K562 (cell line): ENCODE data around the gene RAB21. TPM values are rescaled to one million over a fixed set of nuclear protein-coding genes. Genes with fewer than 3 reads are reported as not detected.

ENCODE experiments used
- CBX1 ChIP-seq: sonication (generic); IDR thresholded peaks from 2 replicates; pipeline ENCODE4 v1.6.1; 2016; ENCODE audit warnings: antibody characterized with exemption, low read depth, mild to moderate bottlenecking
- CREBBP ChIP-seq: IDR thresholded peaks from one replicate; pipeline ENCODE4 v1.6.1; 2012; ENCODE audit warnings: low read depth, mild to moderate bottlenecking, control low read depth, inconsistent platforms, low read length
- GATAD2B ChIP-seq: fragments of 450-650 bp; IDR thresholded peaks from 2 replicates; pipeline ENCODE4 v1.6.1; 2017; ENCODE audit warnings: mild to moderate bottlenecking, borderline replicate concordance
- HNRNPL ChIP-seq: fragments of 200-400 bp; formaldehyde crosslinking; IDR thresholded peaks from 2 replicates; pipeline ENCODE4 v1.6.1; 2017; ENCODE audit warnings: low read depth, mild to moderate bottlenecking, low read length
- PRMT5 ChIP-seq: sonication (generic); formaldehyde crosslinking; IDR thresholded peaks from 2 replicates; pipeline ENCODE4 v1.5.0; 2020; ENCODE audit warnings: missing genetic modification reagents
- RBM25 ChIP-seq: fragments of 200-400 bp; formaldehyde crosslinking; IDR thresholded peaks from 2 replicates; pipeline ENCODE4 v1.6.1; 2018; ENCODE audit warnings: low read length, low read depth, moderate library complexity; ENCODE audit not compliant: severe bottlenecking
- RERE ChIP-seq: sonication (generic); formaldehyde crosslinking; IDR thresholded peaks from 2 replicates; pipeline ENCODE4 v1.8.0; 2023; ENCODE audit warnings: missing genetic modification reagents, mild to moderate bottlenecking, borderline replicate concordance
- RFX1 ChIP-seq: fragments of 450-650 bp; IDR thresholded peaks from 2 replicates; pipeline ENCODE4 v1.6.1; 2016; ENCODE audit warnings: mild to moderate bottlenecking, moderate library complexity
- SIX5 ChIP-seq, 2 experiments: IDR thresholded peaks; 2 replicates each; pipeline ENCODE4 v1.6.1; 2011; ENCODE audit warnings: low read length in 2 of 2, borderline replicate concordance in 1 of 2, low read depth in 1 of 2, mild to moderate bottlenecking in 1 of 2, moderate library complexity in 1 of 2; ENCODE audit not compliant: insufficient read depth in 1 of 2
- XRCC4 ChIP-seq: IDR thresholded peaks from one replicate; pipeline ENCODE4 v1.6.1; 2011; ENCODE audit not compliant: insufficient read depth, insufficient read length; ENCODE audit errors: extremely low read depth
- ZNF316 ChIP-seq: fragments of 450-650 bp; IDR thresholded peaks from 2 replicates; pipeline ENCODE4 v1.6.1; 2016
- ZNF583 ChIP-seq: fragments of 250-450 bp; sonication (Bioruptor Pico); IDR thresholded peaks from 2 replicates; pipeline ENCODE4 v1.4.0; 2020
- ZSCAN32 ChIP-seq: fragments of 450-650 bp; formaldehyde crosslinking; IDR thresholded peaks from 2 replicates; pipeline ENCODE4 v1.4.0; 2020; ENCODE audit warnings: mild to moderate bottlenecking, moderate library complexity
- polyA plus RNA-seq, 8 experiments: library from polyadenylated mRNA; depleted of rRNA in 4 of 8; stranded (reverse) in 5 of 8; unstranded in 3 of 8; fragments of >200 nt; fragmentation: Nextera tagmentation in 2 of 8; fragmentation: Illumina TruSeq in 1 of 8; extraction: Ambion mirVana in 2 of 8; extraction: Trizol in 1 of 8; gene quantifications; 2 replicates each; pipeline versions ENCODE4 v1.2.1 to v1.2.3, GENCODE V29; 2011 to 2014; ENCODE audit warnings: inconsistent platforms in 1 of 8, missing spikeins in 1 of 8
- total RNA-seq, 7 experiments: library from RNA; depleted of rRNA in 6 of 7; stranded (reverse); fragments of >200 nt in 6 of 7; fragmentation: Illumina TruSeq in 2 of 7; extraction: Trizol in 2 of 7; gene quantifications; 2 replicates each; pipeline versions ENCODE4 v1.2.1 to v1.2.3, GENCODE V29; 2011 to 2021; ENCODE audit warnings: low replicate concordance in 1 of 7
- TF ChIP-seq, protein P1 (sequence below): sonication (generic); formaldehyde crosslinking; IDR thresholded peaks from 2 replicates; pipeline ENCODE4 v1.8.0; 2022; ENCODE audit warnings: mild to moderate bottlenecking, missing genetic modification reagents, borderline replicate concordance
- TF ChIP-seq, protein P2 (sequence below): fragments of 250-450 bp; sonication (Bioruptor Pico); IDR thresholded peaks from 2 replicates; pipeline ENCODE4 v1.8.0; 2022; ENCODE audit warnings: inconsistent platforms
- TF ChIP-seq, protein P3 (sequence below): sonication (generic); formaldehyde crosslinking; IDR thresholded peaks from 2 replicates; pipeline ENCODE4 v1.8.0; 2022; ENCODE audit warnings: missing genetic modification reagents, mild to moderate bottlenecking, borderline replicate concordance

The RAB21 gene
- total and polyA plus RNA-seq, 9 of the 15 experiments (the other 6 are each of a cell fraction or from before 2014, with no cell fraction given) = 5.3 to 45.6 (median 19.6) TPM

GRCh38 chr12:71754461-71755145 lies at the start of gene RAB21 (continued):
- TF ChIP-seq, protein P1, sequence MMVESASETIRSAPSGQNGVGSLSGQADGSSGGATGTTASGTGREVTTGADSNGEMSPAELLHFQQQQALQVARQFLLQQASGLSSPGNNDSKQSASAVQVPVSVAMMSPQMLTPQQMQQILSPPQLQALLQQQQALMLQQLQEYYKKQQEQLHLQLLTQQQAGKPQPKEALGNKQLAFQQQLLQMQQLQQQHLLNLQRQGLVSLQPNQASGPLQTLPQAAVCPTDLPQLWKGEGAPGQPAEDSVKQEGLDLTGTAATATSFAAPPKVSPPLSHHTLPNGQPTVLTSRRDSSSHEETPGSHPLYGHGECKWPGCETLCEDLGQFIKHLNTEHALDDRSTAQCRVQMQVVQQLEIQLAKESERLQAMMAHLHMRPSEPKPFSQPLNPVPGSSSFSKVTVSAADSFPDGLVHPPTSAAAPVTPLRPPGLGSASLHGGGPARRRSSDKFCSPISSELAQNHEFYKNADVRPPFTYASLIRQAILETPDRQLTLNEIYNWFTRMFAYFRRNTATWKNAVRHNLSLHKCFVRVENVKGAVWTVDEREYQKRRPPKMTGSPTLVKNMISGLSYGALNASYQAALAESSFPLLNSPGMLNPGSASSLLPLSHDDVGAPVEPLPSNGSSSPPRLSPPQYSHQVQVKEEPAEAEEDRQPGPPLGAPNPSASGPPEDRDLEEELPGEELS (CRISPR knock-in tag) = no peak
- no peak for TF ChIP-seq HNRNPL
- TF ChIP-seq RERE (CRISPR knock-in tag) = peak; percentile 91; the same call in 1 of the 2 replicates
- no peak for TF ChIP-seq ZNF583
- TF ChIP-seq XRCC4 = no peak
- TF ChIP-seq SIX5 (IDR thresholded peaks at IDR 0.05; ENCODE audit: borderline replicate concordance in 1 of 2, insufficient read depth in 1 of 2, low read depth in 1 of 2, low read length in 2 of 2) = no peak
- TF ChIP-seq, protein P2, sequence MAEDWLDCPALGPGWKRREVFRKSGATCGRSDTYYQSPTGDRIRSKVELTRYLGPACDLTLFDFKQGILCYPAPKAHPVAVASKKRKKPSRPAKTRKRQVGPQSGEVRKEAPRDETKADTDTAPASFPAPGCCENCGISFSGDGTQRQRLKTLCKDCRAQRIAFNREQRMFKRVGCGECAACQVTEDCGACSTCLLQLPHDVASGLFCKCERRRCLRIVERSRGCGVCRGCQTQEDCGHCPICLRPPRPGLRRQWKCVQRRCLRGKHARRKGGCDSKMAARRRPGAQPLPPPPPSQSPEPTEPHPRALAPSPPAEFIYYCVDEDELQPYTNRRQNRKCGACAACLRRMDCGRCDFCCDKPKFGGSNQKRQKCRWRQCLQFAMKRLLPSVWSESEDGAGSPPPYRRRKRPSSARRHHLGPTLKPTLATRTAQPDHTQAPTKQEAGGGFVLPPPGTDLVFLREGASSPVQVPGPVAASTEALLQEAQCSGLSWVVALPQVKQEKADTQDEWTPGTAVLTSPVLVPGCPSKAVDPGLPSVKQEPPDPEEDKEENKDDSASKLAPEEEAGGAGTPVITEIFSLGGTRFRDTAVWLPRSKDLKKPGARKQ (CRISPR knock-in tag) = no peak
- TF ChIP-seq ZNF316 = no peak
- TF ChIP-seq, protein P3, sequence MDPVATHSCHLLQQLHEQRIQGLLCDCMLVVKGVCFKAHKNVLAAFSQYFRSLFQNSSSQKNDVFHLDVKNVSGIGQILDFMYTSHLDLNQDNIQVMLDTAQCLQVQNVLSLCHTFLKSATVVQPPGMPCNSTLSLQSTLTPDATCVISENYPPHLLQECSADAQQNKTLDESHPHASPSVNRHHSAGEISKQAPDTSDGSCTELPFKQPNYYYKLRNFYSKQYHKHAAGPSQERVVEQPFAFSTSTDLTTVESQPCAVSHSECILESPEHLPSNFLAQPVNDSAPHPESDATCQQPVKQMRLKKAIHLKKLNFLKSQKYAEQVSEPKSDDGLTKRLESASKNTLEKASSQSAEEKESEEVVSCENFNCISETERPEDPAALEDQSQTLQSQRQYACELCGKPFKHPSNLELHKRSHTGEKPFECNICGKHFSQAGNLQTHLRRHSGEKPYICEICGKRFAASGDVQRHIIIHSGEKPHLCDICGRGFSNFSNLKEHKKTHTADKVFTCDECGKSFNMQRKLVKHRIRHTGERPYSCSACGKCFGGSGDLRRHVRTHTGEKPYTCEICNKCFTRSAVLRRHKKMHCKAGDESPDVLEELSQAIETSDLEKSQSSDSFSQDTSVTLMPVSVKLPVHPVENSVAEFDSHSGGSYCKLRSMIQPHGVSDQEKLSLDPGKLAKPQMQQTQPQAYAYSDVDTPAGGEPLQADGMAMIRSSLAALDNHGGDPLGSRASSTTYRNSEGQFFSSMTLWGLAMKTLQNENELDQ (CRISPR knock-in tag) = no peak
- TF ChIP-seq ZSCAN32 (CRISPR knock-in tag) = no peak
- TF ChIP-seq CREBBP = no peak
- peak; percentile 80; the same call in 1 of the 2 replicates for TF ChIP-seq CBX1
- TF ChIP-seq GATAD2B = 0 out of 2 replicates have a peak, but pooled peaks have one; percentile 35
- no peak for TF ChIP-seq PRMT5
- TF ChIP-seq RBM25 = no peak
- TF ChIP-seq RFX1 = no peak
